Body of pancreas (tissue), 4 donors: Measurements from ENCODE around the gene KRT80. TPM values are rescaled to one million over a fixed set of nuclear protein-coding genes. Genes with fewer than 3 reads are reported as not detected.

Source experiments
- ATAC-seq: fragments of 150-250 bp; one replicate; pipeline ENCODE4 v1.9.1; 2016
- DNase-seq, 4 donors: peaks; one replicate each; pipeline ENCODE4 v3.0.0-alpha.2; 2019
- H3K27ac ChIP-seq, 4 donors: fragments of 200-600 bp; sonication (generic); 1 replicate in 3 of 4; 2 replicates in 1 of 4; pipeline versions ENCODE4 v1.5.1 to v1.6.1; 2016 to 2019; ENCODE audit warnings: mild to moderate bottlenecking in 1 of 4, mixed read lengths in 1 of 4, moderate library complexity in 1 of 4
- H3K27me3 ChIP-seq, 2 donors: fragments of 200-600 bp; sonication (generic); one replicate each; pipeline ENCODE4 v1.6.0; 2016; ENCODE audit warnings: mild to moderate bottlenecking in 1 of 2
- H3K36me3 ChIP-seq, 2 donors: fragments of 200-600 bp; sonication (generic); replicated peaks in 1 of 2; 2 replicates each; pipeline ENCODE4 v1.5.1; 2016; ENCODE audit warnings: low read depth in 2 of 2; ENCODE audit not compliant: insufficient read depth in 1 of 2
- H3K4me1 ChIP-seq: fragments of 200-600 bp; sonication (generic); one replicate; pipeline ENCODE4 v1.6.0; 2016
- H3K4me3 ChIP-seq, 2 donors: fragments of 200-600 bp; sonication (generic); 1 replicate in 1 of 2; 2 replicates in 1 of 2; pipeline ENCODE4 v1.5.1; 2016 to 2019
- H3K9me3 ChIP-seq, 3 donors: fragments of 200-600 bp; sonication (generic); 1 replicate in 2 of 3; 2 replicates in 1 of 3; pipeline ENCODE4 v1.5.1; 2016
- CTCF ChIP-seq, 7 experiments: fragments of 450-650 bp in 4 of 7; fragments of 200-600 bp in 3 of 7; sonication (generic) in 3 of 7; IDR thresholded peaks; one replicate each; pipeline ENCODE4 v1.5.1; 2016 to 2019; ENCODE audit warnings: antibody characterized with exemption in 7 of 7
- POLR2A ChIP-seq, 3 donors: fragments of 450-650 bp; IDR thresholded peaks; one replicate each; pipeline ENCODE4 v1.6.1; 2016; ENCODE audit warnings: antibody characterized with exemption in 3 of 3, mild to moderate bottlenecking in 2 of 3
- WGBS, 2 donors: methylation state at CpG; one replicate each; pipeline ENCODE4 v1.1.5; 2017; 5-methylcytosine and 5-hydroxymethylcytosine counted together
- intact Hi-C: fragments of 100-400 bp; cut with DNase I; formaldehyde crosslinking; loops from one replicate; pipeline ENCODE4 v1.15.1; 2023
- total RNA-seq, 2 donors: library from RNA; depleted of rRNA; stranded (reverse); fragments of >200 nt; gene quantifications; one replicate each; pipeline ENCODE4 v1.1.0, GENCODE V29; 2016

KRT80 gene
- total RNA-seq, 2 donors from 2014 or later: 10.2 to 11.9 TPM

GRCh38 chr12:52157566-52158150 lies 34.2 kb downstream of the KRT80 start:
- no peak for DNase-seq
- no peaks in the 10 kb centered on the region for H3K36me3 ChIP-seq
- H3K4me3 ChIP-seq: no peak overlapping the region
- peaks cover under 1% of the 10 kb centered on the region for H3K4me1 ChIP-seq
- no peak for TF ChIP-seq POLR2A (IDR thresholded peaks at IDR 0.05)
- TF ChIP-seq CTCF (IDR thresholded peaks at IDR 0.05): no peak
- no peak for ATAC-seq
- no peak overlapping the region for H3K27ac ChIP-seq
- WGBS, 2 donors: 62 to 71% methylated on average over 5 of the region's 5 CpGs
- intact Hi-C loops: loop anchor here (5.0 to 10.0 kb wide), 2 partner anchors 165 to 357 kb away; partner anchors contain the start of gene KRT83
- H3K27me3 ChIP-seq: no peaks in the 10 kb centered on the region
- no peaks in the 10 kb centered on the region for H3K9me3 ChIP-seq

DNA sequence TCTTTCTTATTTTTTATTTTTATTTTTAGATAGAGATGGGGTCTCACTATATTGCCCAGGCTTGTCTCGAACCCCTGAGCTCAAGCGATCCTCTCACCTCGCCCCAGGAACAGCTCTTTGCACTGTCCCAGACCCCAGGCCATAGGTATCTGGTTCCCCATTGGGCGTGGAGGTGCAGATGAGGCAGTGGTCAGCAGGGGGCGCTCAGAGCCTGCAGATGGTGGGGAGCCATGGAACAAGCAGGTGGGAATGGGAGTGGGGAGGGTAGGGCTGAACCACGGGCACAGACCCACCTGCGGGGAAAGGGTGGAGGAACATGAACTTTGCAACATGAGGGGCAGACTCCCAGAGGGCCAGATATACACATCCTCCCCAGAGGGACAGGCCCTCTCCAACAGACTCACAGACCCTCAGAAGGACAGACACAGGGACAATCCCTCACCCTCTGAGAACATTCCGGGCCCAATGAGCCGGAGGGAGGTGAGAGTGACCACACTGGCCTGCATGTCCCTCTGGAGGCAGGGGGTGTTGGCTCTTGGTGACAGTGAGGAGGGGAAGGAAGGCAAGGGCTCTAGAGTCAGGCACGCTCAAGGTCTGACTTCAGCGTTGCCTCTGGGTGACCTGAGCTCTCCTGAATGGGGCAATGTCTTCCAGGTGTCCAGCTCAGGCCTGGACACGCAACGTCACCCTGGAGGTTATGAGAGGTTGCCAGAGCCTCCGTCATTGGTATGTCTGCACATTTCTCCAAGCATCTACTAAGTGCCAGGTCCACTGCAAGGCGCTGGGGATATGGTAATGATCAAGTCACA lies 34.9 kb downstream of the KRT80 start:
- peaks cover 7% of the 10 kb centered on the region for H3K4me1 ChIP-seq
- TF ChIP-seq POLR2A (IDR thresholded peaks at IDR 0.05): no peak
- peak; percentile 86 to 97 (median 94) for TF ChIP-seq CTCF (IDR thresholded peaks at IDR 0.05)
- H3K4me3 ChIP-seq: no peak overlapping the region
- WGBS, 2 donors: 29 to 37% methylated on average over 14 to 15 of the region's 15 CpGs
- no peaks in the 10 kb centered on the region for H3K36me3 ChIP-seq
- intact Hi-C loops: loop anchor here (5.0 to 10.0 kb wide), 2 partner anchors 165 to 358 kb away; partner anchors contain the start of gene KRT83
- DNase-seq: peak; percentile 74 to 86 (median 83)
- H3K27ac ChIP-seq: no peak overlapping the region
- no peaks in the 10 kb centered on the region for H3K27me3 ChIP-seq
- ATAC-seq: peak; percentile 75
- H3K9me3 ChIP-seq: no peaks in the 10 kb centered on the region

GRCh38 chr12:52156311-52156710 lies 35.5 kb downstream of the KRT80 start:
- H3K4me1 ChIP-seq: peaks cover 10% of the 10 kb centered on the region
- no peak overlapping the region for H3K27ac ChIP-seq
- DNase-seq (no peak), ATAC-seq (no peak)
- H3K27me3 ChIP-seq: no peaks in the 10 kb centered on the region
- H3K36me3 ChIP-seq: no peaks in the 10 kb centered on the region
- H3K4me3 ChIP-seq: no peak overlapping the region
- intact Hi-C loops: loop anchor here (5.0 to 10.0 kb wide), 2 partner anchors 166 to 358 kb away; partner anchors contain the start of gene KRT83
- no peaks in the 10 kb centered on the region for H3K9me3 ChIP-seq
- TF ChIP-seq CTCF (IDR thresholded peaks at IDR 0.05): no peak
- no peak for TF ChIP-seq POLR2A (IDR thresholded peaks at IDR 0.05)
- WGBS, 2 donors: 60 to 63% methylated on average over 4 of the region's 4 CpGs

DNA sequence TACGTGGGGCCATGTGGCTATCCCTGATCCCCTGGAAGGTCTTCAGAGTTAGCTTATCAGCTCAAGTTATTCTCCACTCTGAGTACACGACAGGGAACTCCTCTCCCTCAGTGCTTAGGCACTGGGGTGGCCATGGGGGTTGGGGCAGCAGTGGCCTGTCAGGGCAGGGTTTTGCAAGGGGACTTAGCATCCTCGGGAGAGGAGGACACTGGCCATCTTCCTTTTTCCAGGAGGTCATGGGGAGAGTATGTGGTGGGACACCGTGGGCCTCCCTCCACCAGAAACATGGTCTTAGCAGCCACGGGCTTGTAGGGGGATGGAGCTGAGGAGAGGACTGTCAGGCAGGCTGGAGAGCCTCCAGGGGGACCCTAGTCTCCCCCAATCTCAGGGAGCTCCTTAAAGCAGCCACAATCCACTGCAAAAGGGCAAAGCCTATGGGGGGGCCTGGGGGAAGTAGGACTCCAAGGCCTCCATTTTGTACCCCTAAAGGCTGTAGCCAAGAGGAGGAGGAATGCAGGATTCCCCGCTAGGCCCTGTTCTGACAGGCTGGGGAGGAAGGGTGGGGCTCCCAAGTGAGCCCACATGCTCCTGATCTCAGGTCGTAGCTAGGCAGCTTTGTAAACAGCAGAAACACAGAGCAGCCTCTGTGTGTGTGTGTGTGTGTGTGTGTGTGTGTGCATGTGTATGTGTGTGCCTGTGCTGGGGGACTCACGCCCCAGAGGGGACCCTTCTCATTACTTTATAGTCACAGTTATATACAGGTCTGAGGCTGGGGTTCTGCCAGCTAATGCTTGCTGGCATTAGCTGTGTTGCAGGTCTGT lies 36.6 kb downstream of the KRT80 start:
- TF ChIP-seq POLR2A (IDR thresholded peaks at IDR 0.05) (no peak), CTCF (IDR thresholded peaks at IDR 0.05) (no peak)
- peaks cover 10% of the 10 kb centered on the region for H3K4me1 ChIP-seq
- intact Hi-C loops: loop anchor here (5.0 to 10.0 kb wide), 2 partner anchors 167 to 360 kb away; partner anchors contain the start of gene KRT83
- no peak overlapping the region for H3K4me3 ChIP-seq
- H3K36me3 ChIP-seq: no peaks in the 10 kb centered on the region
- H3K9me3 ChIP-seq: no peaks in the 10 kb centered on the region
- no peak for ATAC-seq
- WGBS, 2 donors: 43 to 58% methylated on average over 5 to 8 of the region's 8 CpGs
- no peaks in the 10 kb centered on the region for H3K27me3 ChIP-seq
- no peak overlapping the region for H3K27ac ChIP-seq
- peak in 1 of 4 donors; percentile 8 for DNase-seq
